IPS-NIHi11 (cell line): ENCODE data around the gene ZNF610.
A peak's percentile ranks its signal among the peaks of the same experiment; 100 is the strongest.

Experiments used
- DNase-seq: peaks from one replicate; pipeline ENCODE4 v3.0.0; 2012; ENCODE audit warnings: mixed read lengths, low spot score

ZNF610 gene

GRCh38 chr19:52397310-52398080, 61.5 kb downstream of the ZNF610 start, which contains the start of gene ZNF528:
Gene ZNF528, plus strand, starts transcription at chr19:52397849. Its CDS starts 4,165 bp downstream, at chr19:52402014.
- DNase-seq, result peak; percentile 76

- peak; percentile 12 for DNase-seq
Observed at GRCh38 chr19:52398081-52398441, 62.0 kb downstream of the ZNF610 start.

- DNase-seq, result no peak
Observed at GRCh38 chr19:52410276-52410675, 74.2 kb downstream of the ZNF610 start.

- no peak for DNase-seq
Observed at GRCh38 chr19:52415711-52416110, 79.7 kb downstream of the ZNF610 start.
